Fibroblast of skin of abdomen (primary cell): ENCODE measurements around the gene PDCD7.
"Not testable (repeated sequence)": the region's sequence is repeated elsewhere in the genome, so short reads cannot be mapped to it uniquely, and the experiment has no call there.

Experiments
- DNase-seq: peaks from one replicate; pipeline ENCODE4 v3.0.0-alpha.2; 2013

Gene PDCD7

DNA sequence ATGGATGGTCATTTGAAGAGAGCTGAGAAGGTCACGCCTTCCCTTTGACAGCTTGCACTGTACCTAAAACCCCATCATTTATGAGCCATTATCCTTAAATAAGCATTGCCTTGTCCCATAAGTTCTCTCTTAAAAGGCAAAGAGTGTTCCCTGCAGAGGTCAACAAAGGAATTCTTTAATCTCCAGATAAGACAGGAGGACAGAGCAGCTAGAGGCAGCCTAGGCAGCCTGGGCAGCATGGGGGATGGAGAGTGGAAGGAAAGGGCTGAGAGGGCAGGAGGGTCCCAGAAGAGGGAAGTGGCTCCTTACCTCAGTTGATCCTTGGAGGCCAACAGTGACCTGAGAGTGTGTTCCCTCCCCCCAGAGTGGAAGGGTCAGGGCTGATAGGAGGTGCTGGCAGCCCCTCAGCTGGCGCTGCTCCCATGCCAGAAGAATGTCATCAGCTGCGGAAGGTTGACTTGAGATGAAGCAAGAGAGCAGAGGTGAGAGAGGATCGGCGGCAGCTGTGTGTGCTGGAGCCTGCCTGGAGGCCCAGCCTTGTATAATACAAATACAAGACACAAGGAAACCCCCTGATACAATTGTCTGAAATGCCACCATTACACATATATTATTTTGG, 44.3 kb downstream of the PDCD7 start:
- DNase-seq, result no peak

DNA sequence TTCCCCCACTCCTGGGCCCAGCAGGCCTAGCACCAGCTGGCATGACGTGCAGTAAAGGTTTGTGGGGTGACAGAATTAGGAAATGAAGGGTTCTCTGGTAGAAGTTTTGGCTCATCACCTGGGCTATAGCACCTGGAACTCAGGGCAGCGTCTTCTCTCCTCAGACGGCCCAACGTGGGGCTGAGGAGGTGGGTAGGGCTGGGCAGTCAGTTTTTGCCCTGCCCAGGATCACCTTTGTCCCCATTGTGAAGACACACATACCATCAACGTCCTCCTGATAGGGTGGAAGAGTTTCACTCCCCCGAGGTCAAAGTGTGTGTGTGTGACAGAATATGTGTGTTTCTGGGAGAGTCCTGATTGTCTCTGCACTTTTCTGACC, 45.0 kb downstream of the PDCD7 start:
- DNase-seq, result no peak

DNA sequence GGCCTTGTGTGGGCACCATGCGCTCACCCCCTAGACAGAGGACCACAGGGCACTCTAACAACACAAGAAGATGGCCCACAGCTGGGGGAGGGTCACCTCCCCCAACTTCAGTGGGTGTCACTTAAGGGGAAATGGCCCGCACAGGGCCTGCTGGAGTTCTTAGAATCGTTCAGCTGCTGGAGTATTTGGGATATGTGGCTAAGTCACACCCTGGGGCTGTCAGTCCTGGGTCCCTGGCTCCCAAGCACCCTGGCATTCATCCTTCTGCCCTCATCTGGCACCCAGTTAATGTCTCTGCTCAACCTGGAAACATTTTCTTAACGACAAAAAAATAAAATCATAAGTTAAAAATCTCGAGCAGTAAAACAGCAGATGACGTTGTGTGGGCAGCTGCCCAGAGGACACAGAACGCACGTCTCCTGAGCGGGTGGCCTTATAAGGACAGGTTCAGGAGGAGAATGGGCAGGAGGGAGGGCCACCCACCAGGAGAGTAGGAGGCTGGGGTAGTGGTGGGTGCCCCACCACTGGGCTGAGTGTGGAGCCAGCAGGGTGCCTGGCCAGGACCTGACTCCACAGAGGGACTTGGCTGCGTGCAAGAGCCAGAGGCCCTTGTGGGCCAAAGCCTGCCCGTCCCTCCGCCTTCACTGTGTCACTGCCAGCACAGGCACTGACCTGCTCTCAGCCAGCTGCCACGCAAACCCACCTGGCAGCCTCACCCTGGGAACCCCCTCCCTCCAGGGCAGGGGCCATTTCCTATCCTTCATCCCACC, 45.5 kb downstream of the PDCD7 start:
- DNase-seq, result no peak

- no peak for DNase-seq
These were observed 46.2 kb downstream of the PDCD7 start for GRCh38 chr15:65087411-65087810.

- DNase-seq, result no peak
These were observed 46.9 kb downstream of the PDCD7 start for GRCh38 chr15:65086680-65087111.

GRCh38 chr15:65085990-65086679, 47.5 kb downstream of the PDCD7 start:
- DNase-seq, result no peak

- no peak for DNase-seq
These were observed 48.3 kb downstream of the PDCD7 start for GRCh38 chr15:65085207-65085753.

- DNase-seq, result no peak
These were observed 49.0 kb downstream of the PDCD7 start for GRCh38 chr15:65084500-65085206.

GRCh38 chr15:65083262-65083701, 50.3 kb downstream of the PDCD7 start:
- DNase-seq, result peak; percentile 20

DNA sequence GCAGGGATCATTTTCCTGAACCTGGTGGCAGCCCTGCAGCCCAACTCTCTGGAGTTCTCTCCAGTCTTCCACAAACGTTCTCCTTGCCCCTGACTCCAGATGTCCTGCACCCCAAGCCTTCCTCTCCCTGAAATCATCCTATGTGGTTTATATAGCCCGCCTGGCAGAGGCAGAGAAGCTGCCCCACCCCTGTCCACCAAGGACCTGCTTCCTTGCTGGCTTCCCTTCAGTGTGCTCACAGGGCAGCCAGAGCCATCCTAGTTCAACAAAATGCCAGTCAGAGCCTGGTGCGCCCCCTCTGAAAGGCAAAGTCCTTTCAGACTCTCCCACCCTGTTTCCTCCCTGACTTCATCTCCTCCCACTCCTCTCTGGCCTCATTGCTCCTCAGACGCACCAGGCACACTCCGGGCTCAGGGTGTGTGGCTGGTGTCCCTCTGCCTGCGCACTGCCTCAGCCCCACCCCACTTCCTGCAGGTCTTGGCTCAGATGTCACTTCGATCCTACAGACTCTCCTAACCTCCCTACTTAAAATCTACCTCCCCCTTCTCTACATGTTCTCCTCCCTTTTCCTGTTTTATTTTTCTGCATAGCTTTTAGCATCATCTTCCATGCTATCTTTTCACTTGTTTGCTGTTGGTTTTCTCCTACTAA, 51.2 kb downstream of the PDCD7 start:
- DNase-seq, result no peak

GRCh38 chr15:65081758-65082157, 51.9 kb downstream of the PDCD7 start:
- DNase-seq, result no peak

DNA sequence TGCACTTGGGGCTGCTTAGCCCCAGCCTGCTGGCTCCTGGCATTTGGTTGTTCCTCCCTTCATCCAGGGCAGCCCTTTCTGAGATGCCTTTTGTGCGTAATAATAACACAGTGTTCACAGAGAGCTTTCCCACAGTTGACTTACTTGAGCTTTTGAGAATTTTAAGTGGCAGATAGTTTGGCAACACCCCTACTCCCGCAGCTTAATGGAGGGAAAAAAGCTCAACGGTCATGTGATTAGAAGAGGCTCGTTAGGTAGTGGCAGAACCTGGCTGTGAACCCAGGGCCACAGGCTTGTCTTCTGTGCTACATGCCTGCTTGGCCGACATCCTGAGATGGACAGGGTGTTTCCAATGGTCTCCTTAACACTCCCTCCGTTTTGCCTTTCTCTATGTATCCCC, 52.3 kb downstream of the PDCD7 start:
- DNase-seq, result no peak

DNA sequence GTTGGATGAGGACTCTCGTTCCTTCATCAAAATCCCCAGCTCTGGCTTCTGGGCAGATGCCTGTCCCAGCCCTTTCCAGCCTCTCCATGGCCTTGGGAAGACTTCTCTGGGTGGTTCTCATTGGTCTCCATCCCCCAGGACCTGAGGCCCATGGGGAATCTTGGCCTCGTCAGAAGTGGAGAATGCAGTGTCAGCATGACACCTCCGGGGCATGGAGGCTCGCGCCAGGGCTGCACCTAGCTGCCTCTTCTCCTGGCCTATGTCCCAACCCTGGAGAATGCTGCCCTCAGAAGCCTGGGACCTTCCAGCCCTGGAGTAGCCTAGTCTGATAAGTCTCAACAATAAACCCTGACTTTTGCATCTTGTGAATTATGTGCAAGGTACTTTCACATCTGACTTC, 54.0 kb downstream of the PDCD7 start:
- DNase-seq, result no peak

DNA sequence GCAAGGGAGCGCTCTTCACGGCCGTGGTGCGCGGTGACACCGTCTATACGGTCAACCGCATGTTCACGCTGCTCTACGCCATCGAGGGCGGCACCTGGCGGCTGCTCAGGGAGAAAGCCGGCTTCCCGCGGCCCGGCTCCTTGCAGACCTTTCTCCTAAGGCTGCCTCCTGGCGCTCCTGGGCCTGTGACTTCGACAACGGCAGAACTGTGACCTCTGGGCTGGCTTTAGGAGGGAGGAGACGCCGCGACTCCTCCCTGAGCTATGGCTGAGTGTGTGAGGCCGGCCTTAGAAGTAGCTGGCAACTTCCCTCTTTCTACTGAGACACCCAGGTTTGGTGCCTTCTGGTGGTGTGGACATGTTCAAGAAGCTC, 55.6 kb downstream of the PDCD7 start:
- DNase-seq, result peak; percentile 49

DNA sequence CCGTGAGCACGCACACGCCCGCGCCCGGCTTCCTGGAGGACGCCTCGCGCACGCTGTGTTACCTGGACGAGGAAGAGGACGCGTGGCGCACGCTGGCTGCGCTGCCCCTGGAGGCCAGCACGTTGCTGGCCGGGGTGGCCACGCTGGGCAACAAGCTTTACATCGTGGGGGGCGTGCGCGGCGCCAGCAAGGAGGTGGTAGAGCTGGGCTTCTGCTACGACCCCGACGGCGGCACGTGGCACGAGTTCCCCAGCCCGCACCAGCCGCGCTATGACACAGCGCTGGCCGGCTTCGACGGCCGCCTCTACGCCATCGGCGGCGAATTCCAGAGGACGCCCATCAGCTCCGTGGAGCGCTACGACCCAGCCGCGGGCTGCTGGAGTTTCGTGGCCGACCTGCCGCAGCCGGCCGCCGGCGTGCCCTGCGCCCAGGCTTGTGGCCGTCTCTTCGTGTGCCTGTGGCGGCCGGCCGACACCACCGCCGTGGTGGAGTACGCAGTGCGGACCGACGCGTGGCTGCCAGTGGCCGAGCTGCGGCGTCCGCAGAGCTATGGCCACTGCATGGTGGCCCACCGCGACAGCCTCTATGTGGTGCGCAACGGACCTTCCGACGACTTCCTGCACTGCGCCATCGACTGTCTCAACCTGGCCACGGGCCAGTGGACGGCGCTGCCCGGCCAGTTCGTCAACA, 56.2 kb downstream of the PDCD7 start:
- DNase-seq, result no peak

DNA sequence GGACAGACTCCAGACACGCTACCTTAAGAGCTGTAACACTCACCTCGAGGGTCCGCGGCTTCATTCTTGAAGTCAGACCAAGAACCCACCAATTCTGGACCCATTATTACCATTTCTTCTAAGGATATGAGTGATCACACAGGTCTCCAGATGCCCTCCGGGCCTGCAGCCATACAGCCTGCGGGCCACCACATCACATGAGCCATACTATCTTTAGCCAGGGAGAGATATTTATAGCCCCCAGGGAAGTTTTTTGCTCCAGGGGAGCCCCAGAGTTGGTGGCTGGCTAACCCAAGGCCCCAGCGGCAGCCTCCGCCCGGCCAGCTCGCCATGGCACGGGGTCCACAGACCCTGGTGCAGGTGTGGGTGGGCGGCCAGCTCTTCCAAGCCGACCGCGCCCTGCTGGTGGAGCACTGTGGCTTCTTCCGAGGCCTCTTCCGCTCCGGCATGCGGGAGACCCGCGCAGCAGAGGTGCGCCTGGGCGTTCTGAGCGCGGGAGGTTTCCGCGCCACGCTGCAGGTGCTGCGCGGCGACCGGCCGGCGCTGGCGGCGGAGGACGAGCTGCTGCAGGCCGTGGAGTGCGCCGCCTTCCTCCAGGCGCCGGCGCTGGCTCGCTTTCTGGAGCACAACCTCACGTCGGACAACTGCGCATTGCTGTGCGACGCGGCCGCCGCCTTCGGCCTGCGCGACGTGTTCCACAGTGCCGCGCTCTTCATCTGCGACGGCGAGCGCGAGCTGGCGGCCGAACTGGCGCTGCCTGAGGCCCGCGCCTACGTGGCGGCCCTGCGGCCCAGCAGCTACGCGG, 56.9 kb downstream of the PDCD7 start, which contains the start of gene KBTBD13:
Gene KBTBD13 (plus strand): TSS at position 261 of the 805 bp plus-strand sequence. CDS start 70 bp downstream, at position 331.
- DNase-seq, result no peak

DNA sequence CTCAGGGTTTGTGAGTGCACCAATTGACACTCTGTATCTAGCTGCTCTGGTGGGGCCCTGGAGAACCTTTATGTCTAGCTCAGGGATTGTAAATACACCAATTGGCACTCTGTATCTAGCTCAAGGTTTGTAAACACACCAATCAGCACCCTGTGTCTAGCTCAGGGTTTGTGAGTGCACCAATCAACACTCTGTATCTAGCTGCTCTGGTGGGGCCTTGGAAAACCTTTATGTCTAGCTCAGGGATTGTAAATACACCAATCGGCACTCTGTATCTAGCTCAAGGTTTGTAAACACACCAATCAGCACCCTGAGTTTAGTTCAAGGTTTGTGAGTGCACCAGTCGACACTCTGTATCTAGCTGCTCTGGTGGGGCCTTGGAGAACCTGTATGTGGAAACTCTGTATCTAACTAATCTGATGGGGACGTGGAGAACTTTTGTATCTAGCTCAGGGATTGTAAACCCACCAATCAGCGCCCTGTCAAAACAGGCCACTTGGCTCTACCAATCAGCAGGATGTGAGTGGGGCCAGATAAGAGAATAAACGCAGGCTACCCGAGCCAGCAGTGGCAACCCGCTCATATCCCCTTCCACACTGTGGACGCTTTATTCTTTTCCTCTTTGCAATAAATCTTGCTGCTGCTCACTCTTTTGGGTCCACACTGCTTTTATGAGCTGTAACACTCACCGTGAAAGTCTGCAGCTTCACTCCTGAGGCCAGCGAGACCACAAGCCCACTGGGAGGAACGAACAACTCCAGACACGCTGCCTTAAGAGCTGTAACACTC, 57.8 kb downstream of the PDCD7 start:
- not testable (repeated sequence) for DNase-seq

DNA sequence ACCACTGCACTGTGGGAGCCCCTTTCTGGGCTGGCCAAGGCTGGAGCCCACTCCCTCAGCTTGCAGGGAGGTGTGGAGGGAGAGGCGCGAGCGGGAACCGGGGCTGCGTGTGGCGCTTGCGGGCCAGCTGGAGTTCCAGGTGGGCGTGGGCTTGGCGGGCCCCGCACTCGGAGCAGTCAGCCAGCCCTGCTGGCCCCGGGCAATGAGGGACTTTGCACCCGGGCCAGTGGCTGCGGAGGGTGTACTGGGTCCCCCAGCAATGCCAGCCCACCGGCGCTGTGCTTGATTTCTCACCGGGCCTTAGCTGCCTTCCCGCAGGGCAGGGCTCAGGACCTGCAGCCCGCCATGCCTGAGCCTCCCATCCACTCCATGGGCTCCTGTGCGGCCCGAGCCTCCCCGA, 58.7 kb downstream of the PDCD7 start:
- not testable (repeated sequence) for DNase-seq

- no peak for DNase-seq
These were observed 61.0 kb downstream of the PDCD7 start for GRCh38 chr15:65072617-65073016.

DNA sequence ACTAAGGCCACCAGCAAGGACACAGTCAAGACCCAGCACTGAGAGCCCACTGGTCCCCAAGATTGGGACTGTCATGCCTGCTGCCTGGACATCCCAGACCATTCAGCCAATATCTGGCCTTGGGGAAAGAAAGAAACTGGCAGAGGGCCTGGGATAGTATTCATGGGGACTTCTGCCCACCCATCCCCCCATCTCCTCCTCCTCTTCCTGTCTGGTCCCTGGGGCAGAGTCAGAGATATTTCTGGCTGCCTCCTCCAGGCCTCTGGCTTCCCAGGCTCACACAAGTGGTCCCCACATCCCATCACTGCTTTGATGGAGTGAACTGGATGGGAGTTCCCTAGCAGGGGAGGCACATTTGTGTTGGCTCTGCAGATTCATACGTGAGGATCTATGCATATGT, 61.6 kb downstream of the PDCD7 start:
- peak; percentile 38 for DNase-seq
